H9 (cell line): ENCODE measurements around the gene MORC1. TPM values are rescaled to one million over a fixed set of nuclear protein-coding genes. Genes with fewer than 3 reads are reported as not detected.

Experiments used
- DNase-seq: peaks from one replicate; pipeline ENCODE4 v3.0.0-alpha.2; 2017
- H2AFZ ChIP-seq: one replicate; pipeline ENCODE4 v1.6.1; 2013; ENCODE audit warnings: mild to moderate bottlenecking, low read length, control low read depth, moderate library complexity
- H2AK5ac ChIP-seq: 2 replicates; pipeline ENCODE4 v1.6.1; 2013; ENCODE audit warnings: low read length, control low read depth, mixed read lengths; ENCODE audit not compliant: insufficient read length
- H2BK120ac ChIP-seq: one replicate; pipeline ENCODE4 v1.6.1; 2013; ENCODE audit warnings: low read depth, mild to moderate bottlenecking, low read length, control low read depth, inconsistent platforms; ENCODE audit not compliant: poor library complexity, severe bottlenecking
- H2BK12ac ChIP-seq: 2 replicates; pipeline ENCODE4 v1.6.1; 2013; ENCODE audit warnings: low read length, control low read depth, mixed read lengths, low read depth; ENCODE audit not compliant: insufficient read length
- H2BK15ac ChIP-seq: 2 replicates; pipeline ENCODE4 v1.6.1; 2013; ENCODE audit warnings: low read depth, low read length, control low read depth
- H2BK20ac ChIP-seq: one replicate; pipeline ENCODE4 v1.6.1; 2013; ENCODE audit warnings: low read depth, mild to moderate bottlenecking, low read length, control low read depth, inconsistent platforms; ENCODE audit not compliant: poor library complexity, severe bottlenecking
- H2BK5ac ChIP-seq: 2 replicates; pipeline ENCODE4 v1.6.1; 2013; ENCODE audit warnings: low read length, control low read depth, mixed read lengths; ENCODE audit not compliant: insufficient read length
- H3K14ac ChIP-seq: 2 replicates; pipeline ENCODE4 v1.6.1; 2013; ENCODE audit warnings: low read length, control low read depth; ENCODE audit not compliant: insufficient read depth
- H3K18ac ChIP-seq: 2 replicates; pipeline ENCODE4 v1.6.1; 2013; ENCODE audit warnings: low read depth, mild to moderate bottlenecking, mixed read lengths, low read length, control low read depth; ENCODE audit not compliant: insufficient read length
- H3K23ac ChIP-seq: 2 replicates; pipeline ENCODE4 v1.6.1; 2013; ENCODE audit warnings: low read length, control low read depth, mixed read lengths, low read depth; ENCODE audit not compliant: insufficient read length
- H3K23me2 ChIP-seq: 2 replicates; pipeline ENCODE4 v1.6.1; 2013; ENCODE audit warnings: low read depth, mild to moderate bottlenecking, mixed read lengths, low read length, control low read depth; ENCODE audit not compliant: insufficient read length, poor library complexity, severe bottlenecking
- H3K27ac ChIP-seq: 2 replicates; pipeline ENCODE4 v1.5.1; 2013; ENCODE audit warnings: low read length, control low read depth, mixed read lengths, low read depth; ENCODE audit not compliant: insufficient read length
- H3K27me3 ChIP-seq: 2 replicates; pipeline ENCODE4 v1.6.1; 2013; ENCODE audit warnings: low read length, control low read depth, inconsistent platforms; ENCODE audit not compliant: insufficient read depth
- H3K4ac ChIP-seq: 2 replicates; pipeline ENCODE4 v1.6.1; 2013; ENCODE audit warnings: low read depth, mild to moderate bottlenecking, control low read depth, inconsistent platforms, low read length, moderate library complexity
- H3K4me1 ChIP-seq: 2 replicates; pipeline ENCODE4 v1.6.1; 2013; ENCODE audit warnings: low read length, control low read depth, inconsistent platforms; ENCODE audit not compliant: insufficient read depth
- H3K4me2 ChIP-seq: 2 replicates; pipeline ENCODE4 v1.6.1; 2013; ENCODE audit warnings: low read length, control low read depth, mixed read lengths; ENCODE audit not compliant: insufficient read length, insufficient read depth
- H3K56ac ChIP-seq: 2 replicates; pipeline ENCODE4 v1.6.1; 2013; ENCODE audit warnings: low read depth, mild to moderate bottlenecking, mixed read lengths, low read length, control low read depth; ENCODE audit not compliant: insufficient read length
- H3K79me1 ChIP-seq: 2 replicates; pipeline ENCODE4 v1.6.1; 2013; ENCODE audit warnings: low read depth, mild to moderate bottlenecking, moderate library complexity, low read length, control low read depth, inconsistent platforms; ENCODE audit not compliant: insufficient read depth, poor library complexity, severe bottlenecking
- H3K79me2 ChIP-seq: 2 replicates; pipeline ENCODE4 v1.6.1; 2013; ENCODE audit warnings: low read length, control low read depth, inconsistent platforms; ENCODE audit not compliant: insufficient read depth
- H3K9ac ChIP-seq: 2 replicates; pipeline ENCODE4 v1.6.1; 2013; ENCODE audit warnings: low read length, control low read depth, mixed read lengths; ENCODE audit not compliant: insufficient read length; ENCODE audit errors: extremely low read depth
- H3K9me3 ChIP-seq: one replicate; pipeline ENCODE4 v1.6.1; 2013; ENCODE audit warnings: low read depth, low read length, inconsistent platforms; ENCODE audit not compliant: control insufficient read depth
- H3T11ph ChIP-seq: one replicate; pipeline ENCODE4 v1.6.1; 2013; ENCODE audit warnings: mild to moderate bottlenecking, low read length, control low read depth, inconsistent platforms
- H4K20me1 ChIP-seq: one replicate; pipeline ENCODE4 v1.6.1; 2013; ENCODE audit not compliant: control insufficient read depth, insufficient read length, insufficient read depth
- H4K5ac ChIP-seq: 2 replicates; pipeline ENCODE4 v1.6.1; 2013; ENCODE audit warnings: low read depth, mild to moderate bottlenecking, mixed read lengths, low read length, control low read depth; ENCODE audit not compliant: insufficient read length
- H4K8ac ChIP-seq: replicated peaks from 2 replicates; pipeline ENCODE4 v1.6.1; 2013; ENCODE audit warnings: low read length, control low read depth, mixed read lengths, low read depth; ENCODE audit not compliant: insufficient read length
- H4K91ac ChIP-seq: 2 replicates; pipeline ENCODE4 v1.6.1; 2013; ENCODE audit warnings: low read depth, mild to moderate bottlenecking, moderate library complexity, mixed read lengths, low read length, control low read depth; ENCODE audit not compliant: insufficient read length
- H3K27ac Mint-ChIP-seq, 3 experiments: 2 replicates in 2 of 3; 3 replicates in 1 of 3; pipeline ENCODE4 v1.8.0; 2020 to 2021; ENCODE audit warnings: mixed read lengths in 3 of 3, mild to moderate bottlenecking in 1 of 3, moderate library complexity in 1 of 3
- H3K27me3 Mint-ChIP-seq: 2 replicates; pipeline ENCODE4 v1.8.0; 2021; ENCODE audit warnings: low read depth, mild to moderate bottlenecking, moderate library complexity, mixed read lengths
- H3K36me3 Mint-ChIP-seq, 3 experiments: 2 replicates in 2 of 3; 3 replicates in 1 of 3; pipeline ENCODE4 v1.8.0; 2020 to 2021; ENCODE audit warnings: low read depth in 3 of 3, mixed read lengths in 3 of 3; ENCODE audit not compliant: insufficient read depth in 1 of 3
- H3K4me1 Mint-ChIP-seq, 2 experiments: 2 replicates each; pipeline ENCODE4 v1.8.0; 2020; ENCODE audit warnings: mixed read lengths in 2 of 2
- H3K4me3 Mint-ChIP-seq, 2 experiments: 2 replicates in 1 of 2; 3 replicates in 1 of 2; pipeline ENCODE4 v1.8.0; 2020 to 2021; ENCODE audit warnings: mild to moderate bottlenecking in 2 of 2, mixed read lengths in 2 of 2, moderate library complexity in 1 of 2
- H3K9me3 Mint-ChIP-seq, 2 experiments: 2 replicates in 1 of 2; 3 replicates in 1 of 2; pipeline ENCODE4 v1.8.0; 2020; ENCODE audit warnings: mild to moderate bottlenecking in 2 of 2, mixed read lengths in 2 of 2, moderate library complexity in 1 of 2
- CTCF ChIP-seq: fragments of 200-600 bp; sonication (generic); conservative IDR thresholded peaks from 3 replicates; pipeline ENCODE4 v1.8.0; 2021; ENCODE audit warnings: antibody characterized with exemption, mild to moderate bottlenecking
- WGBS: extraction: QIAGEN DNeasy Blood & Tissue Kit; methylation state at CpG from one replicate; pipeline ENCODE4 v1.1.7; 2013; ENCODE audit warnings: missing lambda C conversion rate, low lambda C conversion rate, mixed read lengths; ENCODE audit not compliant: insufficient read length; ENCODE audit errors: extremely low coverage; 5-methylcytosine and 5-hydroxymethylcytosine counted together
- total RNA-seq: library from RNA; stranded (reverse); gene quantifications from 2 replicates; pipeline ENCODE4 v1.2.1, GENCODE V29; 2021

Gene MORC1
- total RNA-seq, 1 experiment from 2014 or later: not detected

- Histone ChIP-seq H3K23ac (no peak overlapping the region), H3K56ac (no peak overlapping the region), H3K4me2 (no peak overlapping the region), H2BK5ac (no peak overlapping the region), H3K79me1 (no peaks in the 10 kb centered on the region), H4K91ac (no peak overlapping the region), H3T11ph (no peak overlapping the region), H3K9me3 (no peaks in the 10 kb centered on the region), H4K20me1 (no peaks in the 10 kb centered on the region), H2BK15ac (no peak overlapping the region), H3K18ac (no peak overlapping the region), H2AK5ac (no peak overlapping the region), H3K23me2 (no peaks in the 10 kb centered on the region), H2BK120ac (no peak overlapping the region), H2AFZ (no peak overlapping the region), H4K8ac (no peak overlapping the region), H3K4ac (no peak overlapping the region), H3K27ac (no peak overlapping the region), H2BK20ac (no peak overlapping the region), H3K4me1 (no peaks in the 10 kb centered on the region), H3K79me2 (no peaks in the 10 kb centered on the region), H2BK12ac (no peak overlapping the region), H4K5ac (no peak overlapping the region), H3K9ac (no peak overlapping the region), H3K27me3 (no peaks in the 10 kb centered on the region), H3K14ac (no peak overlapping the region)
- no CpG with 5 or more reads among the region's 11 CpGs for WGBS
- H3K27me3 Mint-ChIP-seq: no peaks in the 10 kb centered on the region
- H3K9me3 Mint-ChIP-seq: no peaks in the 10 kb centered on the region
- no peaks in the 10 kb centered on the region for H3K4me1 Mint-ChIP-seq
- H3K36me3 Mint-ChIP-seq: no peaks in the 10 kb centered on the region
- DNase-seq: no peak
- no peak overlapping the region for H3K27ac Mint-ChIP-seq
- H3K4me3 Mint-ChIP-seq: no peak overlapping the region
- no peak for TF ChIP-seq CTCF
Measured at GRCh38 chr3:108946292-108947285, 171.3 kb downstream of the MORC1 start.
